Activated effector memory CD4-positive, alpha-beta T cell treated with Interleukin-2 at 50 U/mL for 16 hours (primary cell): ENCODE measurements around the gene MORF4L1.
"Not testable (repeated sequence)": the region's sequence is repeated elsewhere in the genome, so short reads cannot be mapped to it uniquely, and the experiment has no call there.

Source experiments
- DNase-seq: peaks from one replicate; pipeline ENCODE4 v3.0.0-alpha.2; 2020

Gene MORF4L1, protein sequence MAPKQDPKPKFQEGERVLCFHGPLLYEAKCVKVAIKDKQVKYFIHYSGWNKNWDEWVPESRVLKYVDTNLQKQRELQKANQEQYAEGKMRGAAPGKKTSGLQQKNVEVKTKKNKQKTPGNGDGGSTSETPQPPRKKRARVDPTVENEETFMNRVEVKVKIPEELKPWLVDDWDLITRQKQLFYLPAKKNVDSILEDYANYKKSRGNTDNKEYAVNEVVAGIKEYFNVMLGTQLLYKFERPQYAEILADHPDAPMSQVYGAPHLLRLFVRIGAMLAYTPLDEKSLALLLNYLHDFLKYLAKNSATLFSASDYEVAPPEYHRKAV

DNA sequence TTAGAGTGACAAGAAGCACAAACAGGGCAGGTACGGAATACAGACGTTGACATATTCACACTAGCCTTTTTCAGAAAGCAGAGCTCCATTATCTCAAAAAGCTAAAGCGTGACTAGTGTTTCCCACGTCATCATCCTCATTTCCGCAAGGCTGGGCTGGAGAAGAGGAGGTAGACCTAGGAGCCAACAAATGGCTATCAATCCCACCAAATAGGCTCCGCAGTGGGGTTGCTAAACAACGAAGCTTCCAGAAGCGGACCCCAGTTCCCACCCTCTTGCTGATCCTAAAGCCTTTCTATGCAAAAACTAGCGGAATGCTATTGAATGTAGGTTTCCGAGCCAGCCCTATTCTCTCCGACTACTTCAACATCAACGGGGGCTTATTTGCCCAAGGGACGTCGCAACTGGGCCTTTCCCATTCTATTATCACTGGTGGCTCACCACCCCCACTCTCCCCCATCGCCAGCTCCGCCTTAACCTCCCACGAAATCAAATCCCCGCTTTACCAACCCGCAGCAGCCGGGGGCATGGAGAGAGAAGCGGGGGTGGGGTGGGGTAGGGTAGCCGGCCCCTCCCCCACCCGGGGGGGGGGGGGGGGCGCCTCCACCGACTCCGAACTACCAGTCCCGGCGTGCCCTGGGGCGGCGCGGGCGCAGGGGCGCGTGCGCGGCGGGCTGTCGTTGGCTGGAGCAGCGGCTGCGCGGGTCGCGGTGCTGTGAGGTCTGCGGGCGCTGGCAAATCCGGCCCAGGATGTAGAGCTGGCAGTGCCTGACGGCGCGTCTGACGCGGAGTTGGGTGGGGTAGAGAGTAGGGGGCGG is at the start of gene MORF4L1:
Gene MORF4L1 (plus strand): TSS at position 736 of the 817 bp plus-strand sequence. CDS start 128 bp downstream, outside the sequence.
- DNase-seq = peak; percentile 96

DNA sequence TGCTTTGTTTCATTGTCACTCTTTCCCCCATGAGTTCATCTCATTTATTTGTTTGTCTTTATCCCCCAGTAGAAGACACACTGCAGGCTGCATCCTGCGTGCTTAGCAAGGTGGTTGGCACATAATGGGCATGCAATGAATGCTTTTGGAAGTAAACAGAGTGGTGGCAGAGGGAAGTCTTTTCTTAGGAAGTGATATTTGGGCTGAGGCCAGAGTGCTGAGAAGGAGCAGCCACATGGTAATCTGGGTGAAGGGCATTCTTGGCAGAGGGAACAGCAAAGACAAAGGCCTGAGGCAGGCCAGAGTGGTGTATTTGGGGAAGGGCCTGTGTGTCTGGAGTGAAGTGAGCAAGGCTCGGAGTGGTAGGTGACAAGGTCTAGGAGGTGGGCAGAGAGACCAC is 43.8 kb upstream of the MORF4L1 start:
- DNase-seq = no peak

DNA sequence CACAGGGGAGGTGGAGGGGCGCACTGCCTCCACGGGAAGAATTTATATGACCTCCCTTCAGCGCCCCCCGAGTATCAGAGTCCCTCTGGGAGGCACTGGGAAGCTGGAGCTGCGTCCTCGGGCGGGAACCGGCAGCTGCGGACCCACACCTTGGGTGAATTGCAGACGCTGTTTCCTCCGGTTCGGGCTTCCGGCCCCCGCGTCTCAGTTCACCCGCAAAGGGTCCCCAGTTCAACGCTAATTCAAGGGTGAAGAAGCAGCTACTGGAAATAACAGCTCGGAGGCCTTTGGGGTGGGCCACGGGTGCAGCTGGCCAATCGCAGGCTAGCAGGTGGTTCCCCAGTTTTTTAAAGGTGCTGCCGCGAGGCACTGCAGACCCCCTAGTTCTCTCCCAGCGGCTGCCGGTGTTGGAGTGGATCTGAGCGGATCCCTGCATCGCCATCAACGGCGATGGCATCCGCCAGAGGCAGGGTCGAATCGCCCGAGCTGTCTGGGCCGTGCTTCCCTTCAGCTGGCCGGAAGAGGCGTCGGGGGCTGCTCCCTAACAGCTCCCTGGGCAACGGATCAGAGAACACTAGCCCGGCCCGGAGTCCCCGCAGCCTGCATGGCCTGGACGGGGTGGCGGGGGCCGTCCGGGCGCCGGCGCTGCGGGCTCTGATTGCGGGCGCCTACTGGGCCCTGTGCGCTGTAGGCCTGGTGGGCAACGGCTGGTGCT is 42.0 kb upstream of the MORF4L1 start:
- no peak for DNase-seq

DNA sequence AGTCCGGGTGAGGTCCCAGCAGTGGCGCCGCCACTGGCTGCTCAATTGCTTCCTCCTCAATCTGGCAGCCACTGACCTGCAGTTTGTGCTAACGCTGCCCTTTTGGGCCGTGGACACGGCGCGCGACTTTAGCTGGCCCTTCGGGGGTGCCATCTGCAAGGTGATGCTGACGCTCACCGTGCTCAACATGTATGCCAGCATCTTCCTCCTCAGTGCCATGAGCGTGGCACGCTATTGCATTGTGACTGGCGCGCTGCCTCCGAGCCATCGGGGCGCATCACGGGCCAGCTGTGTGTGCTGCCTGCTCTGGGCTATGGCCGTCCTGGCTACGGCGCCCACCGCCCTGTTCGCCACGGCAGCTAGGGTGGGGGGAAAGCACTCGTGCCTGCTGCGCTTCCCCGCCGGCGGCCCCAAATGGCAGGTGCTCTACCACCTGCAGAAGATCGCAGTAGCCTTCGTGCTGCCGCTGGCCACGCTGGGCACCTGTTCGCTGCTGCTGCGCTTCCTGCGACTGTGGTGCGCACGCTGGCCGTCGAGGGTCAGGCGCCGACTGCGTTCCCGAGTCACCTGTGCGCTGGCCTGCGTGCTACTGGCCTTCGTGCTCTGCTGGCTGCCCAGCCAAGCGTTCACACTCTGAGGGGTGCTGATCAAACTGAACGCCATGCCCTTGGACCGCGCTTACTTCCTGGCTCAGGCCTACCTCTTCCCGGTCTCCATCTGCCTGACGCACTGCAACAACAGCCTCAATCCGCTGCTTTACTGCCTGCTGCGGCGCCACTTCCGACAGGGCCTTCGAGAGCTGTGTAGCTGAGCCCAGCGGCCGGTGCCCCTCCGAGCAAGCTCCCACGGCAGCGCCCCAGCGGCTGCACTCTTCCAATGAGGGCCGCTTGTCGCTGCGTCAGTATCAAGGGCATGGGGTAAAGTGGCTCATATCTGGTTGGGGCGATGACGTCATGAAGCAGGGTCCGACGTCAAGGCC is 41.2 kb upstream of the MORF4L1 start:
- no peak for DNase-seq

DNA sequence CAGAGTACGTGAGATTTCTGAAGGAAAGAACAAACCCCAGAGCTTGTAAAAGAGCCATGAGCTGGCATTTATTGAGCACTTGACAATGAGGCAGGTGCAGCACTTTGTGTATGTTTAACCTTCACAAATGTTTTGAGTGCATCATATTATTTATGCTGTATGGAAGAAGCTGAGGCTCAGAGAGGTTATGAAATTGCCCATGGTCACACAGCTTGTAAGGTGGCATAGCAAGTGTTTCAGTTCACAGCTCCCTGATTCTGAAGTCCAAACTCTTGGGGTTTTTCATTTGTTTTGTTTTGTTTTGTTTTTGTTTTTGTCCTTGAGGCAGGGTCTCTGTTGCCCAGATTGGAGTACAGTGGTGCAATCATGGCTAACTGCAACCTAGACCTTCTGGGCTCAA is 36.4 kb upstream of the MORF4L1 start:
- DNase-seq = no peak

DNA sequence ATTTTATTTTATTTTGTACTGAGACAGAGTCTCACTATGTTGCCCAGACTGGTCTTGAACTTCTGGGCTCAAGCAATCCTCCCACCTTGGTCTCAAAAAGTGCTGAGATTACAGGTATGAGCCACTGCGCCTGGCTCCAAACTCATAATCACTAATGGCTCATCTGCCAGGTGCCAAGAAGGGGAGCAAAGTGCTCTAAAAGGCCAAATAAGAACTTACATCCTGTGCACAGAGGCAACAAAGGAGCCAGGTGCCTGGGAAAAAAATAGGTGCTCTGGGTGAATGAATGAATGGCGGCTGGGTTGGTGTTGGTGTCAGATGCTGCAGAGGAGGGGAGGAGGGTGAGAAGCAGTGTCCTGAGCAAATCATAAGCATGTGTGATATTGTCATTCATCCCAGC is 35.6 kb upstream of the MORF4L1 start:
- no peak for DNase-seq

DNA sequence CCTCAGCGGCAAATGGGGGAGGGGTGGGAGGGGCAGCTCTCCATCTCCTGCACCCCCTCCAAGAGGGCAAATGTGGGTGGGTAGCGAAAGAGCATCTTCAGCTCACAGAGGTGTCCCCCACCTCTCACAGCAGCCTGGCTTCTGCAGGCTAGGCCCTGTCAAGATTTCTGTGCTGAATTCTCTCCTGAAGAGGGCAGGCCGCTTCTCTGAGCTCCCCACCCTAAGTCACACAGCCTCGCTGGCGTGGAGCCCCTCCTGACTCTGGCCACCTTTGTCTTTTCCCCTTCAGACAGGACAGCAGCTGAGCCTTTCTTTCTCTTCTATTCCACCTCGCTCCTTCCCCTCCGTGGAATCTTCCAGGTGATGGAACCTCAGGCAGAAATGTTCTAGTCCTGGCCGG is 35.1 kb upstream of the MORF4L1 start:
- DNase-seq = no peak

DNA sequence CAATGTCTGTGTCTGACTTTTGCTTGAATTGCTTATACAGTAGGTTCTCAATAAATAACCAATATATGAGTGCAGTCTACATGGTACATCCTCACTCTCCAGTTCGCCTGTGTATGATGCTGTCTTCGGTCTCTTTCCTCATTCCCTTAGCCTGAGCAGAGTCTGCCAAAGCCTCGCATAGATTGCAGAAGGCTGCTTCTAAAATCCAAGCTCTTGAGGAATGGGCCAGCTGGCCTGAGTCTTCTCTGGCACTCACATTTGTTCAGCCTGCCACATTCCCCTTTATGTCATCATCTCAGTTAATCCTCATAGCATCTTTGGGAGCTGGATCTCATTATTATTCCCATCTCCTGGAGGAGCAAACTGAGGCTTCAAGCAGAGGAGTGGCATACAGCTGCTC is 34.2 kb upstream of the MORF4L1 start:
- no peak for DNase-seq

DNA sequence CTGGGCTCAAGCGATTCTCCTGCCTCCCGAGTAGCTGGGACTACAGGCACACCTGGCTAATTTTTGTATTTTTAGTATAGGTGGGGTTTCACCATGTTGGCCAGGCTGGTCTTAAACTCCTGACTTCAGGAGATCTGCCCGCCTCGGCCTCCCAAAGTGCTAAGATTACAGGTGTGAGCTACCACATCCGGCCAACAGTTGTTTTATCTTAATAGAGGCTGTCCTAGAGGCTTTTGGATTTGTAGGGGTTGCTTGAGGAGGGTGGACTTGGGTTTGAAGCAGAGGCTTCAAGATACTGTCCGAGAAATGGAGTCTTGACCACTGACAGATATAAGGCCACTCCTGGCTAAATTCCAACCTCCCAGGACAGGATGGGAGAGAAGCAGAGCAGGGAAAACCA is 33.5 kb upstream of the MORF4L1 start:
- DNase-seq = not testable (repeated sequence)

DNA sequence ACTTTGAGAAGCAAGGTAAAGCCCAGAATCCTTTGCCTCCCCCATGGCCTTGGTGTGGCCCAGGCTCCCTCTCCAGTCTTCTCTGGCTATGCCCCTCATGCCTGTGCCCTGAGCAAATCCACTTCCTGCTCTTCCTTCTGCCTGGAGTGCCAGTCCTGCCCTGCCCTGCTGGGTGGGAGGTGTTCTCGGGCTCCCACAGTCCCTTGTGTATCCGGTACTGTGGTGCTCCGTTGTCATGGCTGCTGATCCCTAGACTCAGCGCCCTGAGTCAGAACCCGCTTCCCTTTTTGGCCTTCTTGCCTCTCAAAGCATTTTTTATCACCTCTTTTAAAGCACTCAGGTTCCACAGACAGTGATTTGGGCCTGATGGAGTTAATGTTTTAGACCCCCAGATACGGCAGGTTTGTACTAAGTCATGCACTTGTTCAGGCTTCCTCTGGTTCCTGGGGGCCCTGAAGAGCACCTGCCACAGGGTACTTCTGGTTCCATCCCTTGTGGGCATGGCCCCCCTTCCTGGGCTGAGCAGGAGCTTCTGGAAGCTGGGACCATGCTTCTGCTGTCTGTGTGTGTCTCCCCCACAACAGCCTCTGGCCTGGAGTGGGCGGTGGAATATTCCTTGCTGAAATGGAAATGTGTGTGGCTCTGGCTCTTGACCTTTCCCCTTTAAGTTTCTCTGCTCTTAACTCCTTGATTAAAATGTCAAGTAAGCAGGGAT is 31.9 kb upstream of the MORF4L1 start:
- no peak for DNase-seq

DNA sequence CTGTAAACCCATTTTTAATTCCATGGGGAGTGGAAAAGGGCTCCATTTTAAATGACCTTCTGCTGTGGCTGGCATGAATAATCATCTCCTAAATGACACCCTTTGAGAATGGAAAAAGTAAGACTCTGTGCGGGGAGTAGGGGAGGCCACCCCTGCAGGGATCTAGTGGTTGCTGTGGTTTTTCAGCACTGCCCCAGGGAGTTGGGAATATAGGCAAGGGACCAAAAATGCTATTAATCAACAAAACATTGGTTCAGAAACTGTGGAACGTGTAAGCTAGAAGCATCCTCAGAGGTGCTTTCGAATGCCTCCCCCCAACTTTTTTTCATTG is 31.3 kb upstream of the MORF4L1 start:
- DNase-seq = no peak

DNA sequence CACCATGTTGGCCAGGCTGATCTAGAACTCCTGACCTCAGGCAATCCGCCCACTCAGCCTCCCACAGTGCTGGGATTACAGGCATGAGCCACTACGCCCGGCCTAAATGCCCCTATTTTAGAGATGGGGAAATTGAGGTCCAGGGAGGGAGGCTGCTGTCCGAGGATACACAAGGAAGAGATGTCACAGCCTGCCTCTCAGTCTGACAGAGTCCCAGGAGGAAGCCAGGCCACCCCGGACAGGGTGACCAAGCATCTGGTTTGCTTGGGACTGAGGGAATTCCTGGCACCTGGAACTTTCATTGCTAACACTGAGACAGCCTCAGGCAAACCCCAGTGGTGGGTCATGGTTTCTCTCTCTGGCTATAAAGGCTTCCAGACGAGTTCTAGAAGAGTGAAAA is 30.8 kb upstream of the MORF4L1 start:
- DNase-seq = no peak

DNA sequence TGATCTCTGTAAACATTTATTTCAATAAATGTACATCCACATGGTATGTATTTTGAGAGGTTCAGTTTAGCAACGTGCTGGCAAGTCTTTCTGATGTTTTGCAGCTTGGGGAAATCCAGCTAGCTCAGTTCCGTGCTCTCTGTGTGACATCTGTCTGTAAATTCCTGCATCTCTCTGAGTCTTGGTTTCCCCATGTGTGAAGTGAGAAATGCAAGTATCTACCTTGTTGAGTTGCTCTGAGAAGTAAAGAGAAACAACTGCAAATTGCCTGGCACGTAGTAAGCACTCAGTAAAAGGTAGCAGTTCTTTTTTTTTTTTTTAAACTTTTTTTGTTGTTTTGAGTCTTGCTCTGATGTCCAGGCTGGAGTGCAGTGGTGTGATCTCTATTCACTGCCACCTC is 30.2 kb upstream of the MORF4L1 start:
- DNase-seq = no peak

DNA sequence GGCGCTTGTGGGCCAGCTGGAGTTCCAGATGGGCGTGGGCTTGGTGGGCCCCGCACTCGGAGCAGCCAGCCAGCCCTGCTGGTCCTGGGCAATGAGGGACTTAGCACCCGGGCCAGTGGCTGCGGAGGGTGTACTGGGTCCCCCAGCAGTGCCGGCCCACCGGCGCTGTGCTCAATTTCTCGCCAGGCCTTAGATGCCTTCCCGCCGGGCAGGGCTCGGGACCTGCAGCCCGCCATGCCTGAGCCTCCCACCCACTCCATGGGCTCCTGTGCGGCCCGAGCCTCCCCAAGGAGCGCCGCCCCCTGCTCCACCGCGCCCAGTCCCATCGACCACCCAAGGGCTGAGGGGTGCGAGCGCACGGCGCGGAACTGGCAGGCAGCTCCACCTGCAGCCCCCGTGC is 25.8 kb upstream of the MORF4L1 start:
- DNase-seq = not testable (repeated sequence)

DNA sequence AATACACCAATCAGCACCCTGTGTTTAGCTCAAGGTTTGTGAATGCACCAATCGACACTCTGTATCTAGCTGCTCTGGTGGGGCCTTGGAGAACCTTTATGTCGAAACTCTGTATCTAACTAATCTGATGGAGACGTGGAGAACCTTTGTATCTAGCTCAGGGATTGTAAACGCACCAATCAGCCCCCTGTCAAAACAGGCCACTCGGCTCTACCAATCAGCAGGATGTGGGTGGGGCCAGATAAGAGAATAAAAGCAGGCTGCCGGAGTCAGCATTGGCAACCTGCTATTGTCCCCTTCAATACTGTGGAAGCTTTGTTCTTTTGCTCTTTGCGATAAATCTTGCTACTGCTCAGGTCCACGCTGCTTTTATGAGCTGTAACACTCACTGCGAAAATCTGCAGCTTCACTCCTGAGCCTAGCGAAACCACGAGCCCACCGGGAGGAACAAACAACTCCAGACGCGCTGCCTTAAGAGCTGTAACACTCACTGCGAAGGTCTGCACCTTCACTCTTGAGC is 25.2 kb upstream of the MORF4L1 start:
- DNase-seq = not testable (repeated sequence)

DNA sequence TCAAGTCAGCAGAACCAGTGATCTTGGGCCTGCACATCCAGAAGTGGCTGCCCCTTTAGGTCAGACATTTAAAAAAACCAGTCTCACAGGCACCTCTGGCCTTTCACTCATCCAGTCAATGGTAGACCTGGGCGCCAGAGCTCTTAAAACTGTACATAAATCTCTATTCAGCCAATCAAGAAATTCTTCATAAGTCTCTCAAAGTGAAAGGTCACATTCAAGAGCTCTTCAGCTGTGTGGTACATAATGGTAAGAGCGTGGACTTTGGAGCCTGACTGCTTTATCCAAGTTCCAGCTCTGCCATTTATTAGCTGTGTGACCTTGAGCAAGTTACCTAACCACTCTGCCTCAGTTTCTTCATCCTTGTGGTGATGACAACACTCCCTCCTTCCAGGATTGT is 22.3 kb upstream of the MORF4L1 start:
- DNase-seq = no peak

DNA sequence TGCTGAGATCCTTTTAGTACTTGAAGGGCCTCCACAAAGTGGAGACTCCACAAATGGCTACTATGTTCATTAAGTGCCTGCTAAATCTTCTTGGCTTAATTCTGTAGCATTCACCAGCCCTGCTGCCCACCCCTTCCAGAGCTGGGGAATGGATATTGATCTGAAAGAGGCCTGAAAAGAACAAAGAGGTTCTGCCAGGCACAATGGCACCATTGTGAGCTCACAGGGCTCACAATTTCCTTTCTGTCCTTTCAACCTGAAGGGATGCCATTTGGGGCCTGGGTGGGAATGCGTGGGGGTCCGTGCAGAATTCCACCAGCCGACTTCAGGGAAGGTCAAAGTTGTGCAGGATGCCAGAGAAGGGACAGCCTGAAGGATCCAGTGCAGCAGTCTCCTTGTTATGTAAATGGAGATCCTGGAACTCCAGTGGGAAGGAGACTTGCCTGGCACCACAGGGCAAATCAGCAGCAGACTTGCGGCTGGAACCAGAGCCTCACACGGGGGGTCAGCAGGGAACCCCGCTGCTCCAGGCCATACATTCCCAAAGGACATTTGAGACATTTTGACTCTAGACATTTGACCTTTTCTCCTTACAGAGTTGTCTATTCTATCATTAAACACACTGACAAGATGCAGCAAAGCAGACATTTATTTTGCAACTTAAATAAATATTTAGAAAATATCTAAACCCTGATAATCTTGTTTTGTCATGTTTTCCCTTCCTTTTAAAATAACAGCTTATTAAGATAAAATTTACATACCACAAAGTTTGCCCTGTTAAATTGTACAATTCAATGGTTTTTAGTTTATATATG is 21.5 kb upstream of the MORF4L1 start:
- DNase-seq = no peak

DNA sequence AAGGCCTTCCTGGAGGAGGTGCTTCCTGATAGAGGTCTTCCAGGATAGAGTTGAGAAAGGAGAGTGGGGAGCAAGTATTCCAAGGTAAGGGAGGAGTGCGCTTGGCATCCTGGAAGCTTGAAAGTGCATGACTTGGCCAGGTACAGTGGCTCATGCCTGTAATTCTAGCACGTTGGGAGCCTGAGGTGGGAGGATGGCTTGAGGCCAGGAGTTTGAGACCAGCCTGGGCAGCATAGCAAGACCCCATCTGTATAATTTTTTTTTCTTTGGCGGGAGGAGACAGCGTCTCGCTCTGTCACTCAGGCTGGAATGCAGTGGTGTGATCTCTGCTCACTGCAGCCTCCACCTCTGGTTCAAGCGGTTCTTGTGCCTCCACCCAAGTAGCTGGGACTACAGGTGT is 19.2 kb upstream of the MORF4L1 start:
- no peak for DNase-seq

DNA sequence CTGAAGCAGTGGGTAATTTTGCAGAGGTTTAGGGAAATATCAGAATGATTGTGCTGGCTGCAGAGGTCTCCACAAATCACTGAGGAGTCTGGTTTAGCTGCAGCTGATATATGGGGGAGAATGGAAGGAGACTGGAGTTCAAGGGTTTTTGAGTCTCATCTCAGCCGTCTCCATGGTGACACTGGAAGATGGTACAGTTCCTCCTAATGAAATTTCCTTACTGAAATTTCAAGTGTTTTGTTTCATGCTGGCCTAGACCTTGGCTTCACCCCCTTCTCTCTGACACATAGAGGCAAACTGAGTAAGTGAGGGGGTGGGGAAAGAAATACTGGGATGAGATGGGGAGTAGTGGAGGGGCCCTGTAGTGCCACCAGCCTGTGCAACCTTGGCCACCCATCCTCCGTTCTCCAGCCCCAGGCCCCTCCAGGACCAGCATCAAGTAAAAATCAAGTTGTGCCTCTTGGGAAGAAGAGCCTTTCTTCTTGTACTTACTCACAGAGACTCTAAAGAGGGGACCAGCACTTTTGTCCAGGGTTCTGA is 17.8 kb upstream of the MORF4L1 start:
- no peak for DNase-seq

DNA sequence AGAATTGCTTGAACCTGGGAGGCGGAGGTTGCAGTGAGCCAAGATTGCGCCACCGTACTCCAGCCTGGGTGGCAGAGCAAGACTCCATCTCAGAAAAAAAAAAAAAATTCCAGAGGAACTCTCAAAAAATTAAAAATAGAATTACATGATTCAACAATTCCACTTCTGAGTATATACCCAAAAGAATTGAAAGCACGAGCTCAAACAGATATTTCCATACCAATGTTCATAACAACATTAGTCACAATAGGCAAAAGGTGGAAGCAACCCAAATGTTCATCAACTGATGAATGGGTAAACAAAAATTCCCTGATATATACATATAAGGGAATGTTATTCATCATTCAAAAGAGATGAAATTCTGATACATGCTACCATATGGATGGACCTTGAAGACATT is 16.9 kb upstream of the MORF4L1 start:
- DNase-seq = no peak
